K562 (cell line): ENCODE data around the gene FRMPD2. TPM values are rescaled to one million over a fixed set of nuclear protein-coding genes. Genes with fewer than 3 reads are reported as not detected.
A peak's percentile ranks its signal among the peaks of the same experiment; 100 is the strongest.

Source experiments
- ATF3 ChIP-seq, 2 experiments: fragments of 450-650 bp in 1 of 2; sonication (generic) in 1 of 2; formaldehyde crosslinking in 1 of 2; IDR thresholded peaks in 1 of 2; conservative IDR thresholded peaks in 1 of 2; 2 replicates each; pipeline versions ENCODE4 v1.6.1 to v1.8.1; 2016 to 2023; ENCODE audit warnings: mild to moderate bottlenecking in 2 of 2, moderate library complexity in 2 of 2, inconsistent platforms in 1 of 2, missing genetic modification reagents in 1 of 2
- BRD9 ChIP-seq: fragments of 450-650 bp; IDR thresholded peaks from 2 replicates; pipeline ENCODE4 v1.6.1; 2018; ENCODE audit warnings: low read depth; ENCODE audit not compliant: partially characterized antibody
- CC2D1A ChIP-seq: fragments of 450-650 bp; IDR thresholded peaks from 2 replicates; pipeline ENCODE4 v1.6.1; 2017; ENCODE audit warnings: mild to moderate bottlenecking
- FOXA1 ChIP-seq: fragments of 450-650 bp; IDR thresholded peaks from 2 replicates; pipeline ENCODE4 v1.6.1; 2016; ENCODE audit warnings: mild to moderate bottlenecking, borderline replicate concordance
- ILF3 ChIP-seq: fragments of 450-650 bp; IDR thresholded peaks from 2 replicates; pipeline ENCODE4 v1.6.1; 2018; ENCODE audit warnings: antibody characterized with exemption, mild to moderate bottlenecking, moderate library complexity, borderline replicate concordance
- KLF10 ChIP-seq: fragments of 250-450 bp; sonication (Bioruptor Pico); IDR thresholded peaks from 2 replicates; pipeline ENCODE4 v1.6.1; 2021; ENCODE audit warnings: matching md5 sums
- MEF2D ChIP-seq: conservative IDR thresholded peaks from 2 replicates; pipeline ENCODE4 v1.6.1; 2016; ENCODE audit warnings: low read depth, missing genetic modification characterization, missing compliant biosample characterization
- MLLT1 ChIP-seq, 2 experiments: fragments of 450-650 bp; IDR thresholded peaks; 2 replicates each; pipeline ENCODE4 v1.6.1; 2016
- MLX ChIP-seq, 2 experiments: fragments of 450-650 bp in 1 of 2; sonication (generic) in 1 of 2; formaldehyde crosslinking; conservative IDR thresholded peaks; 2 replicates each; pipeline versions ENCODE4 v1.4.0 to v1.8.1; 2020 to 2022; ENCODE audit warnings: mild to moderate bottlenecking in 1 of 2, missing genetic modification reagents in 1 of 2
- NCOR1 ChIP-seq: fragments of 450-650 bp; IDR thresholded peaks from 2 replicates; pipeline ENCODE4 v1.6.1; 2016; ENCODE audit warnings: mild to moderate bottlenecking, moderate library complexity
- PKNOX1 ChIP-seq: fragments of 450-650 bp; IDR thresholded peaks from 2 replicates; pipeline ENCODE4 v1.6.1; 2016
- RAD21 ChIP-seq, 2 experiments: fragments of 250-450 bp in 1 of 2; fragments of 450-650 bp in 1 of 2; sonication (Bioruptor Pico) in 1 of 2; formaldehyde crosslinking in 1 of 2; IDR thresholded peaks in 1 of 2; conservative IDR thresholded peaks in 1 of 2; 2 replicates each; pipeline versions ENCODE4 v1.4.0 to v1.8.0; 2020 to 2022; ENCODE audit warnings: mild to moderate bottlenecking in 2 of 2, moderate library complexity in 1 of 2
- RBM17 ChIP-seq: fragments of 200-400 bp; formaldehyde crosslinking; IDR thresholded peaks from 2 replicates; pipeline ENCODE4 v1.6.1; 2017; ENCODE audit warnings: low read depth, mild to moderate bottlenecking, low read length, borderline replicate concordance
- RFX5 ChIP-seq: IDR thresholded peaks from 2 replicates; pipeline ENCODE4 v1.6.1; 2011; ENCODE audit warnings: low read depth, mild to moderate bottlenecking, improper control_type of control experiment, low read length
- SAFB ChIP-seq: fragments of 200-400 bp; formaldehyde crosslinking; IDR thresholded peaks from 2 replicates; pipeline ENCODE4 v1.6.1; 2017; ENCODE audit warnings: low read depth, low read length, borderline replicate concordance
- SIN3B ChIP-seq: fragments of 450-650 bp; IDR thresholded peaks from 2 replicates; pipeline ENCODE4 v1.6.1; 2017; ENCODE audit warnings: low read depth, mild to moderate bottlenecking, moderate library complexity
- UBTF ChIP-seq, 2 experiments: IDR thresholded peaks; 2 replicates each; pipeline ENCODE4 v1.6.1; 2012; ENCODE audit warnings: improper control_type of control experiment in 2 of 2, low read depth in 2 of 2, low read length in 2 of 2, borderline replicate concordance in 1 of 2
- WHSC1 ChIP-seq: IDR thresholded peaks from one replicate; pipeline ENCODE4 v1.6.1; 2012; ENCODE audit warnings: low read length, control low read depth, inconsistent platforms
- XRCC5 ChIP-seq: fragments of 200-400 bp; formaldehyde crosslinking; IDR thresholded peaks from 2 replicates; pipeline ENCODE4 v1.6.1; 2017; ENCODE audit warnings: low read depth, mild to moderate bottlenecking, low read length
- ZNF140 ChIP-seq: fragments of 250-450 bp; sonication (Bioruptor Pico); IDR thresholded peaks from 2 replicates; pipeline ENCODE4 v1.8.0; 2021; ENCODE audit warnings: moderate library complexity, mild to moderate bottlenecking, inconsistent platforms
- ZNF408 ChIP-seq: fragments of 250-450 bp; sonication (Bioruptor Pico); IDR thresholded peaks from 2 replicates; pipeline ENCODE4 v1.4.0; 2020; ENCODE audit warnings: low read depth, mild to moderate bottlenecking, moderate library complexity
- polyA plus RNA-seq, 8 experiments: library from polyadenylated mRNA; depleted of rRNA in 4 of 8; stranded (reverse) in 5 of 8; unstranded in 3 of 8; fragments of >200 nt; fragmentation: Nextera tagmentation in 2 of 8; fragmentation: Illumina TruSeq in 1 of 8; extraction: Ambion mirVana in 2 of 8; extraction: Trizol in 1 of 8; gene quantifications; 2 replicates each; pipeline versions ENCODE4 v1.2.1 to v1.2.3, GENCODE V29; 2011 to 2014; ENCODE audit warnings: inconsistent platforms in 1 of 8, missing spikeins in 1 of 8
- total RNA-seq, 7 experiments: library from RNA; depleted of rRNA in 6 of 7; stranded (reverse); fragments of >200 nt in 6 of 7; fragmentation: Illumina TruSeq in 2 of 7; extraction: Trizol in 2 of 7; gene quantifications; 2 replicates each; pipeline versions ENCODE4 v1.2.1 to v1.2.3, GENCODE V29; 2011 to 2021; ENCODE audit warnings: low replicate concordance in 1 of 7

Gene FRMPD2
- total and polyA plus RNA-seq, 9 of the 15 experiments (the other 6 are each of a cell fraction or from before 2014, with no cell fraction given), result 0.12 to 0.95 (median 0.33) TPM

GRCh38 chr10:48306870-48307710, 32.6 kb upstream of the FRMPD2 start (continued):
- TF ChIP-seq ATF3 (IDR thresholded peaks at IDR 0.05) (no peak), ATF3 (CRISPR knock-in tag; conservative IDR thresholded peaks at IDR 0.05) (no peak), ZNF408 (CRISPR knock-in tag) (no peak), FOXA1 (no peak), ILF3 (no peak), RAD21 (CRISPR knock-in tag; conservative IDR thresholded peaks at IDR 0.05 in 1 of 2, IDR thresholded peaks at IDR 0.05 in 1 of 2) (no peak), UBTF (IDR thresholded peaks at IDR 0.05; ENCODE audit: borderline replicate concordance in 1 of 2, low read depth in 2 of 2, low read length in 2 of 2) (peak in 1 of 2 experiments; percentile 33; a peak in 1 of 4 replicates), ZNF140 (CRISPR knock-in tag) (no peak), SAFB (0 out of 2 replicates have a peak, but pooled peaks have one; percentile 26), MEF2D (tag) (no peak), KLF10 (no peak), PKNOX1 (no peak), RBM17 (no peak), XRCC5 (no peak), MLX (CRISPR knock-in tag; conservative IDR thresholded peaks at IDR 0.05) (no peak), RFX5 (no peak), MLLT1 (IDR thresholded peaks at IDR 0.05) (no peak), CC2D1A (no peak), WHSC1 (no peak), SIN3B (no peak), NCOR1 (no peak), BRD9 (no peak)
